HepG2 (cell line): Measurements from ENCODE around the gene WDR5B. TPM values are rescaled to one million over a fixed set of nuclear protein-coding genes. Genes with fewer than 3 reads are reported as not detected.

Experiments used
- CHD2 ChIP-seq: IDR thresholded peaks from 2 replicates; pipeline ENCODE4 v1.6.1; 2011; ENCODE audit warnings: low read depth, low read length, improper control_type of control experiment
- DZIP1 ChIP-seq: sonication (generic); formaldehyde crosslinking; IDR thresholded peaks from 2 replicates; pipeline ENCODE4 v1.5.0; 2020; ENCODE audit warnings: mild to moderate bottlenecking, missing genetic modification reagents
- ETV5 ChIP-seq: IDR thresholded peaks from 2 replicates; pipeline ENCODE4 v1.6.1; 2018; ENCODE audit warnings: missing biosample characterization, missing genetic modification reagents, inconsistent platforms, borderline replicate concordance
- FOSL2 ChIP-seq: sonication (generic); formaldehyde crosslinking; IDR thresholded peaks from 2 replicates; pipeline ENCODE4 v1.4.0; 2020; ENCODE audit warnings: missing genetic modification reagents
- HIVEP1 ChIP-seq: sonication (generic); formaldehyde crosslinking; IDR thresholded peaks from 2 replicates; pipeline ENCODE4 v1.4.0; 2020; ENCODE audit warnings: mild to moderate bottlenecking, missing genetic modification reagents
- HMG20A ChIP-seq: IDR thresholded peaks from 2 replicates; pipeline ENCODE4 v1.6.1; 2016; ENCODE audit warnings: borderline replicate concordance
- IRF2 ChIP-seq: IDR thresholded peaks from 2 replicates; pipeline ENCODE4 v1.6.1; 2018; ENCODE audit warnings: missing genetic modification reagents, missing compliant biosample characterization
- ISX ChIP-seq: sonication (generic); formaldehyde crosslinking; conservative IDR thresholded peaks from 2 replicates; pipeline ENCODE4 v1.5.0; 2020; ENCODE audit warnings: missing genetic modification reagents
- JUN ChIP-seq: sonication (generic); formaldehyde crosslinking; IDR thresholded peaks from 2 replicates; pipeline ENCODE4 v1.4.0; 2020; ENCODE audit warnings: mild to moderate bottlenecking, missing genetic modification reagents
- KAT8 ChIP-seq: IDR thresholded peaks from 2 replicates; pipeline ENCODE4 v1.6.1; 2016; ENCODE audit warnings: missing genetic modification reagents, missing compliant biosample characterization
- NCOA2 ChIP-seq: sonication (generic); formaldehyde crosslinking; IDR thresholded peaks from 2 replicates; pipeline ENCODE4 v1.8.0; 2022; ENCODE audit warnings: inconsistent platforms
- NFE2L2 ChIP-seq: fragments of 150-350 bp; IDR thresholded peaks from 2 replicates; pipeline ENCODE4 v1.6.1; 2014; ENCODE audit warnings: low read length
- NR1H2 ChIP-seq: sonication (generic); formaldehyde crosslinking; IDR thresholded peaks from 2 replicates; pipeline ENCODE4 v1.8.1; 2022; ENCODE audit warnings: low read depth, missing genetic modification reagents, borderline replicate concordance
- ONECUT2 ChIP-seq: sonication (generic); formaldehyde crosslinking; IDR thresholded peaks from 2 replicates; pipeline ENCODE4 v1.4.0; 2020; ENCODE audit warnings: missing genetic modification reagents
- PCBP1 ChIP-seq: fragments of 200-400 bp; formaldehyde crosslinking; IDR thresholded peaks from 2 replicates; pipeline ENCODE4 v1.6.1; 2017; ENCODE audit warnings: mild to moderate bottlenecking, low read depth, low read length, borderline replicate concordance
- PRDM15 ChIP-seq: sonication (generic); formaldehyde crosslinking; IDR thresholded peaks from 2 replicates; pipeline ENCODE4 v1.4.0; 2020; ENCODE audit warnings: missing genetic modification reagents
- SAP130 ChIP-seq: IDR thresholded peaks from 2 replicates; pipeline ENCODE4 v1.6.1; 2016; ENCODE audit warnings: low read depth
- SMARCE1 ChIP-seq: fragments of 450-650 bp; IDR thresholded peaks from 2 replicates; pipeline ENCODE4 v1.6.1; 2017; ENCODE audit warnings: borderline replicate concordance
- TBX2 ChIP-seq: sonication (generic); formaldehyde crosslinking; IDR thresholded peaks from 2 replicates; pipeline ENCODE4 v1.5.0; 2020; ENCODE audit warnings: missing genetic modification reagents, mild to moderate bottlenecking, borderline replicate concordance
- THAP7 ChIP-seq: sonication (generic); formaldehyde crosslinking; IDR thresholded peaks from 2 replicates; pipeline ENCODE4 v1.8.1; 2023; ENCODE audit warnings: mild to moderate bottlenecking, missing genetic modification reagents
- U2AF2 ChIP-seq: fragments of 200-400 bp; formaldehyde crosslinking; IDR thresholded peaks from 2 replicates; pipeline ENCODE4 v1.6.1; 2017; ENCODE audit warnings: low read depth, mild to moderate bottlenecking, low read length
- WIZ ChIP-seq: sonication (generic); formaldehyde crosslinking; IDR thresholded peaks from 2 replicates; pipeline ENCODE4 v1.5.1; 2020; ENCODE audit warnings: mild to moderate bottlenecking, missing genetic modification reagents
- ZBTB7A ChIP-seq: sonication (generic); formaldehyde crosslinking; IDR thresholded peaks from 2 replicates; pipeline ENCODE4 v1.8.0; 2022; ENCODE audit warnings: mild to moderate bottlenecking, missing genetic modification reagents
- ZNF816 ChIP-seq: sonication (generic); formaldehyde crosslinking; IDR thresholded peaks from 2 replicates; pipeline ENCODE4 v1.8.0; 2022; ENCODE audit warnings: missing genetic modification reagents, mild to moderate bottlenecking, borderline replicate concordance
- ZNF878 ChIP-seq: sonication (generic); formaldehyde crosslinking; IDR thresholded peaks from 2 replicates; pipeline ENCODE4 v1.8.1; 2023; ENCODE audit warnings: mild to moderate bottlenecking, missing genetic modification reagents, moderate library complexity
- polyA plus RNA-seq, 8 experiments: library from polyadenylated mRNA; depleted of rRNA in 3 of 8; stranded (reverse) in 7 of 8; unstranded in 1 of 8; fragments of >200 nt; fragmentation: Illumina TruSeq in 4 of 8; extraction: Trizol in 4 of 8; gene quantifications; 2 replicates each; pipeline versions ENCODE4 v1.2.1 to v1.2.3, GENCODE V29; 2011 to 2016; ENCODE audit warnings: low read depth in 4 of 8, missing spikeins in 1 of 8, mixed read lengths in 1 of 8; ENCODE audit not compliant: insufficient read depth in 1 of 8
- total RNA-seq, 5 experiments: library from RNA; depleted of rRNA; stranded (reverse); fragments of >200 nt; fragmentation: Illumina TruSeq; extraction: Trizol; gene quantifications; 2 replicates each; pipeline ENCODE4 v1.2.3, GENCODE V29; 2016; ENCODE audit warnings: low read depth in 1 of 5

Gene WDR5B
- total and polyA plus RNA-seq, 2 of the 13 experiments (the other 11 are each of a cell fraction or from before 2014, with no cell fraction given), result 2.5 to 3.6 TPM

GRCh38 chr3:122391681-122392446, 24.0 kb downstream of the WDR5B start (continued):
- TF ChIP-seq THAP7 (CRISPR knock-in tag) (no peak), NFE2L2 (no peak), CHD2 (no peak), HMG20A (CRISPR knock-in tag) (peak; percentile 77), ZNF878 (CRISPR knock-in tag) (no peak), JUN (no peak), KAT8 (CRISPR knock-in tag) (peak; percentile 45; the same call in 1 of the 2 replicates), HIVEP1 (CRISPR knock-in tag) (no peak), ISX (CRISPR knock-in tag) (no peak), IRF2 (CRISPR knock-in tag) (peak; percentile 55; the same call in 1 of the 2 replicates), DZIP1 (CRISPR knock-in tag) (no peak), U2AF2 (no peak), ETV5 (0 out of 2 replicates have a peak, but pooled peaks have one; percentile 18), SMARCE1 (no peak), WIZ (CRISPR knock-in tag) (no peak), ONECUT2 (CRISPR knock-in tag) (peak; percentile 96), PRDM15 (CRISPR knock-in tag) (no peak), NR1H2 (no peak), ZNF816 (CRISPR knock-in tag) (no peak), SAP130 (CRISPR knock-in tag) (peak; percentile 60; the same call in 1 of the 2 replicates), TBX2 (CRISPR knock-in tag) (0 out of 2 replicates have a peak, but pooled peaks have one; percentile 34), NCOA2 (CRISPR knock-in tag) (peak; percentile 81), ZBTB7A (CRISPR knock-in tag) (no peak), FOSL2 (peak; percentile 34; the same call in 1 of the 2 replicates), PCBP1 (no peak)
